HG03439 (cell line): ENCODE results near the gene PCDHGC5.

Source experiments
- ATAC-seq: cut with Tn5 transposase; IDR thresholded peaks from one replicate; pipeline ENCODE4 v1.9.1; 2021; ENCODE audit warnings: mild to moderate bottlenecking, moderate library complexity; ENCODE audit not compliant: unreplicated experiment

The PCDHGC5 gene

DNA sequence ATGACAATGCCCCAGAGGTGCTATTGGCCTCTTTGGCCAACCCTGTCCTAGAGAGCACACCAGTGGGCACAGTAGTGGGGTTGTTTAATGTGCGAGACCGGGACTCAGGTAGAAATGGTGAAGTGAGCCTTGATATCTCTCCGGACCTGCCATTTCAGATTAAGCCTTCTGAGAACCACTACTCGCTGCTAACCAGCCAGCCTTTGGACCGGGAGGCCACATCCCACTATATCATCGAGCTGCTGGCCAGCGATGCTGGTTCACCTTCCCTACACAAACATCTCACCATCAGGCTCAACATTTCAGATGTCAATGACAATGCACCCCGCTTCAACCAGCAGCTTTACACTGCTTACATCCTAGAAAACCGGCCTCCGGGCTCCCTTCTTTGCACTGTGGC, 1.4 kb downstream of the PCDHGC5 start:
- ATAC-seq, result no peak

DNA sequence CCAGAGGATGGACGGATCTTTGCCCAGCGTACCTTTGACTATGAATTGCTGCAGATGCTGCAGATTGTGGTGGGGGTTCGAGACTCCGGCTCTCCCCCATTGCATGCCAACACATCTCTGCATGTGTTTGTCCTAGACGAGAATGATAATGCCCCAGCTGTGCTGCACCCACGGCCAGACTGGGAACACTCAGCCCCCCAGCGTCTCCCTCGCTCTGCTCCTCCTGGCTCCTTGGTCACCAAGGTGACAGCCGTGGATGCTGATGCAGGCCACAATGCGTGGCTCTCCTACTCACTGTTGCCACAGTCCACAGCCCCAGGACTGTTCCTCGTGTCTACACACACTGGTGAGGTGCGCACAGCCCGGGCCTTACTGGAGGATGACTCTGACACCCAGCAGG, 1.9 kb downstream of the PCDHGC5 start:
- no peak for ATAC-seq

DNA sequence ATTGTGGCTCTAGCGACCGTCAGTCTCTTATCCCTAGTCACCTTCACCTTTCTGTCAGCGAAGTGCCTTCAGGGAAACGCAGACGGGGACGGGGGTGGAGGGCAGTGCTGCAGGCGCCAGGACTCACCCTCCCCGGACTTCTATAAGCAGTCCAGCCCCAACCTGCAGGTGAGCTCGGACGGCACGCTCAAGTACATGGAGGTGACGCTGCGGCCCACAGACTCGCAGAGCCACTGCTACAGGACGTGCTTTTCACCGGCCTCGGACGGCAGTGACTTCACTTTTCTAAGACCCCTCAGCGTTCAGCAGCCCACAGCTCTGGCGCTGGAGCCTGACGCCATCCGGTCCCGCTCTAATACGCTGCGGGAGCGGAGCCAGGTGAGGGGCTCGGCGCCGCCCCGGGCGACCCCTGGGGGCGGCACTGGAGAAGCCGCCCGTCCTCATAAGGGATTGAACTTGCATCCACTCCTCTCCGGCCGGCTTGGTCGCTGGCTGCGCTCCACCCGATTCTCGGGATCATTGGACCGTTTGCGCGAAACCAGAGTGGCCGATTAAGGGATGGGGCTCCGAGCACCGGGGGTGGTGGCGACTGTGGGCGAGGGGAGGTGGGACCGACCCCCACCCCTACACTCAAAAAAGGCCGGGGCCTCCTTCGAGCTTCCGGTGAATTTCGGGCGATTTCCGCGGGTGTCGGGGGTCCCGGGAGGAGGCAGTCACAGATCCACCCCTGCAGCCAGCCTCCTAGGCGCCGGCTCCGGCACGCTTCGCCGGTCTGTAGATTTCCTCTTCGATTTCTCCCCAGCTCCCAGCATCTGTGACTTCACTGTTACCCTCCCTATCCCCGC, 2.7 kb downstream of the PCDHGC5 start:
- ATAC-seq, result no peak

DNA sequence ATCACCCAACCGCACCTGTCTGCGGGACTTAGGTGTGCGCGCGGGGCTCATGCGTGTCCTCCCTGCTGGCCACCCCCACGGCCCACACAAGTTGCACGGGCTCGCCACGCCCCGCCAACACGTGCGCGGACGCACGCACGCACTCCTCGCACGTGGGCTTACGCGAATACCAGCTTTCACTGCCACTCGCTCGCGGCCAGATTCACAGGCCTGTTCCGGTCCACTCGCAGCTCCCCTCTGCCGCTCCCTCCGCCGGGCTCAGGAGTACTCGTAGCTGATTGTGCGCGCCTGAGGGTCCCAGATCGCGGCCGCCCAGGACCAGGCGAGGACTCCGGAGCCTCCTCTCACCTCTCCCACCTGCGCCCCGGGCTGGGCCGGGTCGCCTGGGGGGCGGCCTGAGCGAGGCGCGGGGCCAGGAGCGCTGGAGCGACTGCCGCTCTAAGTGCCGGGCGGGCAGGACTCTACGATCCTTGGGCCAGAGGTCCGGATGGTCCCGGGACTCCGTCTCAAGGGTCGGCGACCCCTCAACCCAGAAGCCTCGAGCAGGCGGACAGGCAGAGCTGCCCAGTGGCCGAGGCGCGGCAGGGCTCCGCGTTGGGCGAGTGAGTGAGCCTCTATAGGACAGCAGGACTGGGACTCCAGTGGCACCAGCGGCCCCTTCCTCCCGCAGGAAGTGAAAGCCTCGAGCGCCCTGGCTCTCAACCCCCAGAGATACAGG, 3.4 kb downstream of the PCDHGC5 start:
- no peak for ATAC-seq

DNA sequence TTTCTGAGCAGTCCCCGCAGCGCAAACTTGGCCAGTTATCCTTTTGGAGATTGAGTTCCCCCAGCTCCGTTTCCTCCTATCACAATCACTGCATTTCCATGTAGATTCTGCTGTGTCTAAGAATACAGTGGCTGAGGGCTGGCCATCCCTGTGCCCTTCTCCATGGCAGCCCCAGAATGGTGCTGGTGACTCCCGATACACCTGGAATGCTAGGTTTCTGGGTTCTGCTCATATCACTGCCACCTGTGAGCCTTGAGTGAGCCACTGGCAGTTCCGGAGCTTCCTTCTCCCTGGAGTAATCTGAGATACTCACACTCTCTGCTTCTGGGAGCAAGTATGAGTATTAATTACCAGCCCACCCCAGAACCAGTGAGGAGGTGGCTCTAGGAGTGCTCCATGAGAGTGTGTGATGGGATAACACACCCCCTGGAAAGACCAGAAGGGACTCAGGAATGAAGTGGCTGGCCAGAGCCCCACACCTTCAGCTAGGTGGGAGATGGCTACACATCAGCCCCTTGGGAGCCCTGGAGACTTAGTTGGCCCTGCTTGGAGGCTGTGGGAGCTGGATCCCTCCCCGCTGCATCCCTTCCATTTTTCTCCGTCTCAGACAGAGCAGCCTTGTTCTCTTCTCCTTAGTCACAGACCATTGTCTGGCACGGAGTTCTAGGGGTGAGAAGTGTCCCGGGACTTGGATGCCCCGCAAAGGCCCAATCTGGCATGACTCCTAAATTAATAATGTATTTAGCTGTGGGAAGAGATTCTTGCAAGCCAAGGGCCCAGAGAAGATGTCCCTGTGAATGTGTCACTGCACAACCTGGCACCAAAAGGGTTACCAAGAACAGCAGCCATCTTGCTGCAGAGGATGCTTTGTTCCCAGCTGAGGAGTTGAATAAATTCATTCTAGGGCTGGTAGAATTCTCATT, 4.9 kb downstream of the PCDHGC5 start:
- ATAC-seq, result no peak

DNA sequence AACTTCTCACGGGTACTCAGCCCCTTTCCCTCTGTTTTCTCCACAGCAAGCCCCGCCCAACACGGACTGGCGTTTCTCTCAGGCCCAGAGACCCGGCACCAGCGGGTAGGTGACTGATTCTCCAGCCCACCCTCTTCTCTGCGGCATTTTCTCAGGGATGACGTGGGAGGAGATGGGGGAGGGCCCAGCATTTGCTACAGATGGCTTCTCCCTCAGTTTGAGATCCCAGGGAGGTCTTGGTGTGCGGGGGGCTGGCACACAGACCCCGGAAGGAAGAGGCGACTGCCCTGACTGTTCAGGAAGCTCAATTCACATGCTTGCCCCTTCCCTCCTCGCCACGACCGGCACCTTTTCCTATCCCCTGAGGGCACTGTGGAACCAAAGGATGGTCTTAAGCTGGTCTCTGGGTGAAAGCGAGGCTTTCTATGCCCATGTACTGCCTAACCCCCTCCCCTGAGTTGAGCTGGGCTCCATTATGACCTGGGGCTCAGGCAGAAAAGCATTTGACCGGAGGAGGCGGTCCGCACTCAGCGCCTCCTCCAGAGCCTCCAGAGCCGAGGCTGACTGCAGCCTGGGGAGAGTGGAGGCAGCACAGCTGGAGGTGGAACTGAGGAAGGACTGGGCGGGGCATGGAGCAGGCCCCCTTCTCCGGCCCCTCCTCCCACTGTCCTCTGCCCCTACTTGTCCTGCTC, 6.0 kb downstream of the PCDHGC5 start:
- no peak for ATAC-seq

DNA sequence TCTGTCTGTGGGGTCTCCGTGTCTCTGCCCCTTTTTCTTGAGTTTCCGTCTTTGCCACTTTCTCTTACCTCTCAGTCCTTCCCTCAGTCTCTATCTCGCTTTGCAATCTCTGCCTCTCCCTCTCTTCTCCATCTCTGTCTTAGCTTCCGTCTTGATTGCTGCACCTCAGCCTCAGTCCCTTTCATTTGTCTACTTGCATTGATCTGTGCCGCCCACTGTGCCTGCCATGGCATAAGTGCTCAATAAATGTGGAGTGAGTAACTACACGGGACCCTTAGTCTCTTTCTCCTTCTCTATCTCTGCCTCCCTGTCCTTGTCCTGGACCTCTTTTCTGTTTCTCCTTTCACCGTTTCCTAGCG, 6.6 kb downstream of the PCDHGC5 start:
- ATAC-seq, result no peak

DNA sequence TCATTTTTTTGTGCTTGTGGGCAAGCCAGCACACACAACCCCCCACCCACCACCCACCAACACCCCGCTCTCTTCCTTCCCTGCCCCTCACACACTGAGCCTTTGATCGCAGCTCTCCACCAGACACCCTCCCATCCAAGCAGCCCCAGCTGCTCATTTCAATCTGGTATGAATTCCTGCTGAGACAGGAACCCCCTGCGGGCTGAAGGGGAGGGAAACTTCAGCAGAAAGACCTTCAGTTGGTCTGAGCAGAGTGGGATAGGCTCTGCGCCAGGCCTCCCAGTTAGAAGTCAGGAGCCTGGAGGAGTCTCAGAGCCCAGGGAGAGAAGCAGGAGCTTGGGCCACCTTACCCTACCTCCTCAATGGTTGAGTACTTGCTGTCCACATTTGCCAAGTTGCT, 7.2 kb downstream of the PCDHGC5 start:
- ATAC-seq, result no peak

DNA sequence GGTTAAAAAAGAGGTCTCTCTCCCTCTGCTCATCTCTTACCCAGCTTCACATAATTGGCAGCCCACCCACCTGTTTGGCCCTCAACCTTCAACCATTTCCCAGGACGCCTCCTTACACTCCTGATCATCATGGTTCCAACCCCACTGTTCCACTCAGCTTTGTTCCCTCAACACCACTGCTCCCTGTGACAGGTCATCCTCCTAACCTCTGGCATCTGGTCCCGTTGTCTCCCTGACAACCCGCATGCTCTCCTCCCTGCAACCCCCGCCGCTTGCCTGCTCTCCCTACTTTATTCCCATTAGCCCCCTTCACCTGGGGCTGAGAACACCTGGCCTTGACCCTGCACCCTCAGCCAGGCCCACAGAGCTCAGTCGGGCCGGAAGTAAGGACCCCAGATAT, 12.9 kb downstream of the PCDHGC5 start:
- ATAC-seq, result no peak

DNA sequence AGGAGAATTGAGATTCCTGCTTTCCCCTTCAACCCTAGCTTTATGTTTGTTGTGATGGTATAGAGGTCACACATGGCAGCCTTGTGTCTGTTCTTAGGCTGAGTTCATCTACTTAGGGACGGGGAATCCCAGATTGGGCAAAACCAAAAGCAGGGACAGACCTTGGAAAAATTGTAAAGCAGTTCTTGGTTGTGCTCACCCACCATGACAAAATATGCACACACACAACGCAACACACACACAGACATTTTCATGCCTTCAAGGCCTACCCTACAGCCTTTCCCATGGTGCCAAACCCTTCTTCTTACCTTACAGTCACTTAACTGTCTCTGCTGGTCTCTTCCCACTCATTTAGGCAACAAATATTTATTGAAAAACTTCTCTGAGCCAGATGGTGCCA, 14.8 kb downstream of the PCDHGC5 start:
- ATAC-seq, result no peak

DNA sequence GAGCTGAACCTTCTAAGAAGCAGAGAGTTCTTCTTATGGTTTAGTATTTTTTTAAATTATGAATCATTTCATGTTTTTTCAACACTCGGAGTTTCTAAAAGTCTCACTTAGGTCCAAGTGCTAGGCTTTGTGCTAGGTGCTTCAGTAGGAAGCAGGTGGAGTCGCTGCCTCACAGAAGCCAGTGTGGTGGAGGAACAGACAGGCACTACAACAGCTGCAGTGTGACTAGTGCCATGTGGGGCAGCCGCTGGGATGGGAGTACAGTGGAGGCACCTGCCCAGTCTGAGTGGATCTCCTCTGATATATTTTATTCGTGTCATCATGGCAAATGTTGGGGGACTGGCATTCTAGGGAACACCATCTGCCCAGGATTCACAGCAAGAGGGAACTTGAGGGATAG, 15.3 kb downstream of the PCDHGC5 start:
- no peak for ATAC-seq

DNA sequence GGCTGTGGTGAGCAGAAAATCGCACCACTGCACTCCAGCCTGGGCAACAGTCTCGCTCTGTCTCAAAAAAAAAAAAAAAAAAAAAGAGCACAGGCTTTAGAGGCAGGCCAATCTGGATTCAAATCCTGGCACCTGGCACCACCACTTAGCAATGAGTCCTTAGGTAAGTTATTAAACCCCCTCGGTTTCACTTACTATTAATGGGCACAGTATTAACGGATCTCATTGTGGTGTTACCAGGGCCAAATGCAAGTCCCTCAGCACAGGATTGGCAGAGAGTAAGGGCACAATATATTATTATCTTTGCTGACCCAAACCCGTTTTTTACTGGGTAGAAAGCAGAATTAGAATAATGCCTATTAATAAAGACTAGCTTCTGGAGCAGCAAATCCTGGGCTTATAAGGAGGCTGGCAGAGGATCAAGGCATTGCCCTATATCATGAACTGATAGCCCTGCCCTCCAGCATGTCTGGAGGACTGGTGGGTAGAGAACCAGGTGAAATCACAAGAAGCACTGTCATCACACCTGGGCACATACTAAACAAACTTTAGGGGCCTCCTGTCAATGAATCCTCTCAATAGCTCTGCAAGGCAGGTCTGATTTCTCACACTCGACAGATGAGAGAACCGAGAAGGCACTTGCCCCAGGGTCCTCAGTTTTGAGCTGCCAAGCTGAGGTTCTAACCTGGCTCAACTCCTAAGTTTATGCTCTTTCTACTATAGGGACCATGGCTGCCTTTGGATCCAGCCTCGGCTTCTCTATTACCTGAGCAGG, 17.7 kb downstream of the PCDHGC5 start:
- ATAC-seq, result no peak

DNA sequence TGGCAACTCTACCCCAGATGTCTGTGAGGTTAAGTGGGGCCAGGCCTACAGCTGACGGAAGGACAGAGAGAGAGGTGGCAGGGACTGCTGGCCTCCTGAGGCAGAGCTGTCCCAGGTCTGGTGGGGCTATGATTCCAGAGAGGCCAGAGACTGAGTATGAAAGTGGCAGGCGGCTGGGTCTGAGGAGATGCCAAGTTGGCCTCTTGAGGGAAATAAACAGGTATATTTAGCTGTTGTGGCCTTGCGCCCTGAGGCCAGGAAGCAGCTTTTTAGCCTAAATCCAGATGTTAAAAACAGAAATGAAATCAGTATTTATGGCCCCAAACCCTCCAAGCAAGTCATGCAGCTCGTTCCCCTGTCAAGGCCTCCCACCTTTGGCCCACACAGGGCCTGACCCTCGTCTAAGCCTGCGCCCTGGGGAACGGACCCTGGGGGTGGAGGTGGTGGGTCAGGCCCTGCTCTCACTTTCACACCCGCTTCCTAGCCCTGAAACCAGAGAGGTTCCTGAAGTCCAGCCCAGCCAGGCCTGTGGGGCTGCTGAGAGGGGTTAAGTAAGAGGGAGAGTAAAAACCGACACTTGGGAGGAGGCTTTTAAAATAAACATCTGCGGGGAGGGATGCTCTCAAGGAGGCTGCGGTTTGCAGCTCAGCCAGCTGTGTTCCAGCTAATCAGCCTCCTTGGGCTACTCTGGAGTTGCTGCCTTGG, 18.7 kb downstream of the PCDHGC5 start:
- peak; percentile 31 for ATAC-seq

DNA sequence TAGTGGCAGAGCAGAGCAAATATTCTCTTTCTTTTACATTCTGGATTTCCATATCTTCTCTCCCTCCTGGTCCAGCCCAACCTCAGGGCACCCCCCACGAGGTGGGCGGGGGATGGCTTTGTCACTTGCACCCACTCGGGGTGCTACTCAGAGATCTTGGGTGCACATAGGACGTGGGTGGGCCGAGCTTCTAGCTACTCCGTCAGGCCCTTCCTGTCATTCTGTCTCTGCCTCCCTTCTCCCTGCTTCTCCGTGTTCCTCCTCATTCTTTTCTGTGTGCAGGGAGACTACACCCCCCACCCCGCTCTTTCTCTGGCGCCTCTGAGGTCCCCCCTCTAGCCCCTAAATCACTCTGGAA, 19.5 kb downstream of the PCDHGC5 start:
- no peak for ATAC-seq

DNA sequence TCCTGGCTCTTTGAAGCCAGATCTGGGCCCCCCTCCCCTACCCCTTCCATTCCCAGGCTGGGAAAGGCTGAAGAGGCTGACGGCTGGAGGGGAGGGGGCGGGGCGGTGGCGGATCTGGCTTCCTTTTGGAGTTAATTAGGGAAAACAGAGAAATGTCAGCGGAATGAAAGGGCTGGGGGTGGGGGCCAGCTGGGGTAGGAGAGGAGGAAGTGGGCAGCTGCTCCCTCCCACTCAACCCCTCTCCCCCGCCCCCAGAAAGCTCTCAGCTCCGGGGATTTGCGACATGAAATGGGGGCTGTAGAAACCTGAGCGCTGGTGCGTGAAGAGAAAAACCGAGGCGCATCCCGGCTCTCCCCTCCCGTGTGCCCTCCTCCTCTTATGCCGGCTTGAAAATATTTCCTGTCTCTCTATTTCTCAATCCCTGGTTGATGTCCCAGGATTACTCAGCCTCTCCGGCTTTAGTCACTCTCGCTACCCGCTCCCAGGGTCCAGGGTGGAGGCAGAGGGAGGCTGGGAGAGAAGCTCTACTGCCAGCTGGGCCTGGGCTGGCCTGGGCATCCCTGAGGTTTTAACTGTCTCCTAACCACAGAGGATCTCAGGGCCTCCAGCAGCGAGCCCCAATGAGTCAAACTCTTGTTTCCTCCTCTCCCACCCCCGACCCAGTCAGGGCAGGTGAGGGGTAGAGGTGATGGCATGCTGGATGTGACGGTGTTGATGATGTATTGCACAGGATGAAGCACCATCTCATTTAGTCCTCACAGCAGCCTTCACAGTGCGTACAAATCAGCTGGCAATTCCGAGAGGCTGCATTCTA, 20.1 kb downstream of the PCDHGC5 start:
- ATAC-seq, result no peak

DNA sequence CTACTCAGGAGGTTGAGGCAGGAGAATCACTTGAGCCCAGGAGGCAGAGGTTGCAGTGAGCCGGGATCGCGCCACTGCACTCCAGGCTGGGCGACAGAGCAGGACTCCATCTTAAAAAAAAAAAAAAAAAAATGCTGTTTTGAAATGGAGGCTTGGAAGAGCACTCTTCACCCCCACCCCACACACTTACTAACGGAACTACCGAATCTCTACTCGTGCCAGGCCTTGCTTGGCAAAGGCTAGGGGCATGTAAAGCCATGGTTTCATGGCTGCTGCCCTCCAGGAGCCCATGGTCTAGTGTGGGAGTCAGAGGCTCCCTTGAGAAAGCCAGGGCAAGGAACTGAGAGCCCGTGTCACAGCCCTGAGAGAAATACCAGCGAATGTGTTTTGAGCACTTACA, 21.3 kb downstream of the PCDHGC5 start:
- ATAC-seq, result no peak

DNA sequence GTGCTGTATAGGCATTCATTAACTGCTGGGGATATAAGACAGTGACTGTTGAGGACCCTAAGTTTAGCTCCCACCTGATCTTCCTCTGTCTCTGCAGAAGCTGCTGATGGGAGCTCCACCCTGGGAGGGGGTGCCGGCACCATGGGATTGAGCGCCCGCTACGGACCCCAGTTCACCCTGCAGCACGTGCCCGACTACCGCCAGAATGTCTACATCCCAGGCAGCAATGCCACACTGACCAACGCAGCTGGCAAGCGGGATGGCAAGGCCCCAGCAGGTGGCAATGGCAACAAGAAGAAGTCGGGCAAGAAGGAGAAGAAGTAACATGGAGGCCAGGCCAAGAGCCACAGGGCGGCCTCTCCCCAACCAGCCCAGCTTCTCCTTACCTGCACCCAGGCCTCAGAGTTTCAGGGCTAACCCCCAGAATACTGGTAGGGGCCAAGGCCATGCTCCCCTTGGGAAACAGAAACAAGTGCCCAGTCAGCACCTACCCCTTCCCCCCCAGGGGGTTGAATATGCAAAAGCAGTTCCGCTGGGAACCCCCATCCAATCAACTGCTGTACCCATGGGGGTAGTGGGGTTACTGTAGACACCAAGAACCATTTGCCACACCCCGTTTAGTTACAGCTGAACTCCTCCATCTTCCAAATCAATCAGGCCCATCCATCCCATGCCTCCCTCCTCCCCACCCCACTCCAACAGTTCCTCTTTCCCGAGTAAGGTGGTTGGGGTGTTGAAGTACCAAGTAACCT, 22.1 kb downstream of the PCDHGC5 start:
- ATAC-seq, result peak; percentile 25

DNA sequence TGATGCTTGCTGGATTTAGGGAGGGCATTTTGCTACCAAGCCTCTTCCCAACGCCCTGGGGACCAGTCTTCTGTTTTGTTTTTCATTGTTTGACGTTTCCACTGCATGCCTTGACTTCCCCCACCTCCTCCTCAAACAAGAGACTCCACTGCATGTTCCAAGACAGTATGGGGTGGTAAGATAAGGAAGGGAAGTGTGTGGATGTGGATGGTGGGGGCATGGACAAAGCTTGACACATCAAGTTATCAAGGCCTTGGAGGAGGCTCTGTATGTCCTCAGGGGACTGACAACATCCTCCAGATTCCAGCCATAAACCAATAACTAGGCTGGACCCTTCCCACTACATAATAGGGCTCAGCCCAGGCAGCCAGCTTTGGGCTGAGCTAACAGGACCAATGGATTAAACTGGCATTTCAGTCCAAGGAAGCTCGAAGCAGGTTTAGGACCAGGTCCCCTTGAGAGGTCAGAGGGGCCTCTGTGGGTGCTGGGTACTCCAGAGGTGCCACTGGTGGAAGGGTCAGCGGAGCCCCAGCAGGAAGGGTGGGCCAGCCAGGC, 23.0 kb downstream of the PCDHGC5 start:
- no peak for ATAC-seq
